Fibroblast of lung (primary cell): ENCODE results near the gene CENPP. TPM values are rescaled to one million over a fixed set of nuclear protein-coding genes. Genes with fewer than 3 reads are reported as not detected.

ENCODE experiments used
- DNase-seq, 2 donors: peaks; one replicate each; pipeline versions ENCODE4 v3.0.0 to v3.0.0-alpha.2; 2010; ENCODE audit warnings: low read depth in 2 of 2
- H2AFZ ChIP-seq: 2 replicates; pipeline ENCODE4 v1.5.1; 2012; ENCODE audit warnings: low read length, control low read depth, inconsistent platforms
- H3K27ac ChIP-seq: 2 replicates; pipeline ENCODE4 v1.5.1; 2011; ENCODE audit warnings: low read length, control low read depth; ENCODE audit not compliant: insufficient read depth
- H3K27me3 ChIP-seq: 2 replicates; pipeline ENCODE4 v1.5.1; 2011; ENCODE audit warnings: mild to moderate bottlenecking, low read length; ENCODE audit not compliant: control insufficient read depth, insufficient read depth
- H3K36me3 ChIP-seq: 2 replicates; pipeline ENCODE4 v1.5.1; 2011; ENCODE audit warnings: low read length; ENCODE audit not compliant: control insufficient read depth, insufficient read depth
- H3K4me1 ChIP-seq: 2 replicates; pipeline ENCODE4 v1.5.1; 2011; ENCODE audit warnings: low read length; ENCODE audit not compliant: control insufficient read depth, insufficient read depth; ENCODE audit errors: extremely low read depth
- H3K4me2 ChIP-seq: 2 replicates; pipeline ENCODE4 v1.5.1; 2011; ENCODE audit warnings: low read length, control low read depth; ENCODE audit not compliant: insufficient read depth; ENCODE audit errors: extremely low read depth
- H3K4me3 ChIP-seq, 4 experiments: fragments of 200-600 bp in 1 of 4; sonication (generic) in 1 of 4; replicated peaks in 1 of 4; 2 replicates each; pipeline ENCODE4 v1.5.1; 2011 to 2016; ENCODE audit warnings: low read length in 4 of 4, low read depth in 3 of 4, mild to moderate bottlenecking in 3 of 4, control low read depth in 2 of 4, inconsistent platforms in 1 of 4, mixed read lengths in 1 of 4; ENCODE audit not compliant: insufficient read depth in 1 of 4; ENCODE audit errors: control extremely low read depth in 1 of 4
- H3K79me2 ChIP-seq: 2 replicates; pipeline ENCODE4 v1.5.1; 2012; ENCODE audit warnings: mild to moderate bottlenecking, low read length, inconsistent platforms; ENCODE audit not compliant: control insufficient read depth, insufficient read depth
- H3K9ac ChIP-seq: 2 replicates; pipeline ENCODE4 v1.5.1; 2011; ENCODE audit warnings: mild to moderate bottlenecking, low read length, control low read depth; ENCODE audit not compliant: insufficient read depth
- H3K9me3 ChIP-seq: 2 replicates; pipeline ENCODE4 v1.5.1; 2012; ENCODE audit warnings: low read depth, low read length; ENCODE audit not compliant: control insufficient read depth, insufficient read depth
- H4K20me1 ChIP-seq: 2 replicates; pipeline ENCODE4 v1.5.1; 2011; ENCODE audit warnings: low read length; ENCODE audit not compliant: control insufficient read depth, insufficient read depth; ENCODE audit errors: extremely low read depth
- EZH2 ChIP-seq: IDR thresholded peaks from 2 replicates; pipeline ENCODE4 v1.5.1; 2012; ENCODE audit warnings: low read length, control low read depth, mild to moderate bottlenecking; ENCODE audit errors: missing control alignments
- polyA plus RNA-seq, 2 donors: library from polyadenylated mRNA; depleted of rRNA in 1 of 2; stranded (reverse) in 1 of 2; unstranded in 1 of 2; fragments of >200 nt; gene quantifications; 2 replicates each; pipeline ENCODE4 v1.2.1, GENCODE V29; 2011 to 2012; ENCODE audit warnings: missing spikeins in 1 of 2
- total RNA-seq: library from RNA; depleted of rRNA; stranded (reverse); fragments of >200 nt; gene quantifications from 2 replicates; pipeline ENCODE4 v1.2.1, GENCODE V29; 2014
- TF ChIP-seq, protein P1 (sequence below), 2 donors: IDR thresholded peaks in 1 of 2; conservative IDR thresholded peaks in 1 of 2; 1 replicate in 1 of 2; 2 replicates in 1 of 2; pipeline ENCODE4 v1.5.1; 2011 to 2012; ENCODE audit warnings: low read length in 2 of 2, control low read depth in 1 of 2, inconsistent platforms in 1 of 2, low read depth in 1 of 2, mild to moderate bottlenecking in 1 of 2

CENPP gene
- total and polyA plus RNA-seq, 2 donors (not counting 1 experiment from before 2014, with no cell fraction given): 1.7 to 2.4 TPM

GRCh38 chr9:92432350-92432749 lies 106.6 kb downstream of the CENPP start:
- peak in 1 of 2 donors; percentile 72 for DNase-seq
- Histone ChIP-seq H3K4me2 (no peak overlapping the region), H3K36me3 (no peaks in the 10 kb centered on the region), H3K27ac (no peak overlapping the region), H3K9me3 (no peaks in the 10 kb centered on the region), H3K27me3 (no peaks in the 10 kb centered on the region), H3K4me1 (no peaks in the 10 kb centered on the region), H2AFZ (no peak overlapping the region), H3K79me2 (no peaks in the 10 kb centered on the region), H3K9ac (no peak overlapping the region), H4K20me1 (no peaks in the 10 kb centered on the region), H3K4me3 (no peak overlapping the region)
- no peak for TF ChIP-seq EZH2
- TF ChIP-seq, protein P1, sequence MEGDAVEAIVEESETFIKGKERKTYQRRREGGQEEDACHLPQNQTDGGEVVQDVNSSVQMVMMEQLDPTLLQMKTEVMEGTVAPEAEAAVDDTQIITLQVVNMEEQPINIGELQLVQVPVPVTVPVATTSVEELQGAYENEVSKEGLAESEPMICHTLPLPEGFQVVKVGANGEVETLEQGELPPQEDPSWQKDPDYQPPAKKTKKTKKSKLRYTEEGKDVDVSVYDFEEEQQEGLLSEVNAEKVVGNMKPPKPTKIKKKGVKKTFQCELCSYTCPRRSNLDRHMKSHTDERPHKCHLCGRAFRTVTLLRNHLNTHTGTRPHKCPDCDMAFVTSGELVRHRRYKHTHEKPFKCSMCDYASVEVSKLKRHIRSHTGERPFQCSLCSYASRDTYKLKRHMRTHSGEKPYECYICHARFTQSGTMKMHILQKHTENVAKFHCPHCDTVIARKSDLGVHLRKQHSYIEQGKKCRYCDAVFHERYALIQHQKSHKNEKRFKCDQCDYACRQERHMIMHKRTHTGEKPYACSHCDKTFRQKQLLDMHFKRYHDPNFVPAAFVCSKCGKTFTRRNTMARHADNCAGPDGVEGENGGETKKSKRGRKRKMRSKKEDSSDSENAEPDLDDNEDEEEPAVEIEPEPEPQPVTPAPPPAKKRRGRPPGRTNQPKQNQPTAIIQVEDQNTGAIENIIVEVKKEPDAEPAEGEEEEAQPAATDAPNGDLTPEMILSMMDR (conservative IDR thresholded peaks at IDR 0.05 in 1 of 2, IDR thresholded peaks at IDR 0.05 in 1 of 2; ENCODE audit: low read depth in 1 of 2, low read length in 2 of 2): no peak

- Histone ChIP-seq H3K27ac (no peak overlapping the region), H2AFZ (no peak overlapping the region), H4K20me1 (no peaks in the 10 kb centered on the region), H3K4me3 (no peak overlapping the region), H3K9ac (no peak overlapping the region), H3K36me3 (no peaks in the 10 kb centered on the region), H3K4me2 (no peak overlapping the region), H3K4me1 (no peaks in the 10 kb centered on the region), H3K27me3 (no peaks in the 10 kb centered on the region), H3K9me3 (no peaks in the 10 kb centered on the region), H3K79me2 (no peaks in the 10 kb centered on the region)
- TF ChIP-seq, protein P1 (conservative IDR thresholded peaks at IDR 0.05 in 1 of 2, IDR thresholded peaks at IDR 0.05 in 1 of 2; ENCODE audit: low read depth in 1 of 2, low read length in 2 of 2): no peak
- no peak for DNase-seq
Measured at GRCh38 chr9:92432972-92433548, 107.3 kb downstream of the CENPP start.

- H3K9ac ChIP-seq: no peak overlapping the region
- no peak overlapping the region for H3K4me2 ChIP-seq
- H3K79me2 ChIP-seq: no peaks in the 10 kb centered on the region
- no peak for DNase-seq
- H4K20me1 ChIP-seq: no peaks in the 10 kb centered on the region
- no peaks in the 10 kb centered on the region for H3K4me1 ChIP-seq
- no peak overlapping the region for H3K27ac ChIP-seq
- H2AFZ ChIP-seq: no peak overlapping the region
- no peaks in the 10 kb centered on the region for H3K36me3 ChIP-seq
- H3K27me3 ChIP-seq: no peaks in the 10 kb centered on the region
- TF ChIP-seq, protein P1 (conservative IDR thresholded peaks at IDR 0.05 in 1 of 2, IDR thresholded peaks at IDR 0.05 in 1 of 2; ENCODE audit: low read depth in 1 of 2, low read length in 2 of 2): no peak
- no peak for TF ChIP-seq EZH2
- no peak overlapping the region for H3K4me3 ChIP-seq
- no peaks in the 10 kb centered on the region for H3K9me3 ChIP-seq
Measured at GRCh38 chr9:92435263-92435662, 109.5 kb downstream of the CENPP start.
